Suprapubic skin (tissue), 3 donors: ENCODE results near the gene DRC7.

ENCODE experiments used
- POLR2A ChIP-seq, 2 donors: fragments of 450-650 bp; IDR thresholded peaks; one replicate each; pipeline ENCODE4 v1.6.1; 2017; ENCODE audit warnings: antibody characterized with exemption in 2 of 2, mild to moderate bottlenecking in 2 of 2, moderate library complexity in 2 of 2
- TF ChIP-seq, protein P1 (sequence below), 2 donors: fragments of 200-600 bp in 1 of 2; fragments of 450-650 bp in 1 of 2; sonication (generic) in 1 of 2; IDR thresholded peaks; one replicate each; pipeline ENCODE4 v1.5.1; 2016 to 2019; ENCODE audit warnings: antibody characterized with exemption in 2 of 2, mild to moderate bottlenecking in 1 of 2, moderate library complexity in 1 of 2

DNA sequence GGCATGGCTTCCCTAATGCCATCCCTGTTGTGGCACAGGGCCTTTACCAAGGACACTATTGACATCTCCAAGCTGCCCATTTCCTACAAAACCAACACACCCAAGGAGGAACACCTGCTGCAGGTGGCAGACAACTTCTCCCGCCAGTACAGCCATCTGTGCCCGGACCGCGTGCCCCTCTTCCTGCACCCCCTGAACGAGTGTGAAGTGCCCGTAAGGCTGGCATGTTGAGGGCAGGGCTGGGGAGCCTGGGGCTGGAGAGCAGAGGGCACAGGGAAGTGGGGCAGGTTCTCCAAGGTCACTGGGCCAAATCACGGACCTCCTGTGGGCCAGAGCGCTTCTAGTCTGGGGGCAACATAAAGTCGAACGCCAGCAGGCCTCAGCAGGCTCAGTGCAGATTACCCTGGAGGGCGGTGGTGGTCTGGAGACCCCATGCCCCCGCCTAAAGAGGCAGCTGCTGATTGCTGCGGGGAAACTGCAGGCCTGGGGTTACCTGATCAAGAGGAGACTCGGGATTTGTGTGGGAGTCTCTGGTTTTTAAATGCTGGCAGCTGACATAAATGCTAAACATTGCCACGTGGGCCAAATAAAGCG, 4.3 kb downstream of the DRC7 start:
- TF ChIP-seq, protein P1, sequence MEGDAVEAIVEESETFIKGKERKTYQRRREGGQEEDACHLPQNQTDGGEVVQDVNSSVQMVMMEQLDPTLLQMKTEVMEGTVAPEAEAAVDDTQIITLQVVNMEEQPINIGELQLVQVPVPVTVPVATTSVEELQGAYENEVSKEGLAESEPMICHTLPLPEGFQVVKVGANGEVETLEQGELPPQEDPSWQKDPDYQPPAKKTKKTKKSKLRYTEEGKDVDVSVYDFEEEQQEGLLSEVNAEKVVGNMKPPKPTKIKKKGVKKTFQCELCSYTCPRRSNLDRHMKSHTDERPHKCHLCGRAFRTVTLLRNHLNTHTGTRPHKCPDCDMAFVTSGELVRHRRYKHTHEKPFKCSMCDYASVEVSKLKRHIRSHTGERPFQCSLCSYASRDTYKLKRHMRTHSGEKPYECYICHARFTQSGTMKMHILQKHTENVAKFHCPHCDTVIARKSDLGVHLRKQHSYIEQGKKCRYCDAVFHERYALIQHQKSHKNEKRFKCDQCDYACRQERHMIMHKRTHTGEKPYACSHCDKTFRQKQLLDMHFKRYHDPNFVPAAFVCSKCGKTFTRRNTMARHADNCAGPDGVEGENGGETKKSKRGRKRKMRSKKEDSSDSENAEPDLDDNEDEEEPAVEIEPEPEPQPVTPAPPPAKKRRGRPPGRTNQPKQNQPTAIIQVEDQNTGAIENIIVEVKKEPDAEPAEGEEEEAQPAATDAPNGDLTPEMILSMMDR (IDR thresholded peaks at IDR 0.05) = no peak
- TF ChIP-seq POLR2A (IDR thresholded peaks at IDR 0.05) = no peak
